Stimulated activated CD4-positive, alpha-beta T cell treated with anti-CD3 and anti-CD28 coated beads, Interleukin-4, amount 100 ng/mL, for 48 hours (primary cell): Measurements from ENCODE around the gene ADCY6.

Source experiments
- DNase-seq, 2 donors: peaks; one replicate each; pipeline ENCODE4 v3.0.0-alpha.2; 2020; ENCODE audit warnings: low read depth in 2 of 2

Gene ADCY6

DNA sequence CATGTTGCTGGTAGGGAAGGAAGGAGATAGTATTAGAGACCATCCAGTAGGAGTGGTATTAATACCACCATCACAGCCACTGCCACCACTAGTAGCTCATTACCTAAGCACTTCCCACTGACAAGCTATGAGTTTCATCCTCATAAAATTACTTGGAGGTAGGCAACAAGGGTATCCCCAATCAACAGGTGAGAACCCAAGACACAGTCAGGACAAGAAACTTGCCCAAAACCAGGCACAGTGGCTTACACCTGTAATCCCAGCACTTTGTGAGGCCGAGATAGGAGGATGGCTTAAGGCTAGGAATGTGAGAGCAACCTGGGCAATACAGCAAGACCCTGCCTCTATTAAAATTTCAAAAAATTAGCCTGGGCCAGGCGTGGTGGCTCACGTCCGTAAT is 5.5 kb downstream of the ADCY6 start:
- DNase-seq: no peak

DNA sequence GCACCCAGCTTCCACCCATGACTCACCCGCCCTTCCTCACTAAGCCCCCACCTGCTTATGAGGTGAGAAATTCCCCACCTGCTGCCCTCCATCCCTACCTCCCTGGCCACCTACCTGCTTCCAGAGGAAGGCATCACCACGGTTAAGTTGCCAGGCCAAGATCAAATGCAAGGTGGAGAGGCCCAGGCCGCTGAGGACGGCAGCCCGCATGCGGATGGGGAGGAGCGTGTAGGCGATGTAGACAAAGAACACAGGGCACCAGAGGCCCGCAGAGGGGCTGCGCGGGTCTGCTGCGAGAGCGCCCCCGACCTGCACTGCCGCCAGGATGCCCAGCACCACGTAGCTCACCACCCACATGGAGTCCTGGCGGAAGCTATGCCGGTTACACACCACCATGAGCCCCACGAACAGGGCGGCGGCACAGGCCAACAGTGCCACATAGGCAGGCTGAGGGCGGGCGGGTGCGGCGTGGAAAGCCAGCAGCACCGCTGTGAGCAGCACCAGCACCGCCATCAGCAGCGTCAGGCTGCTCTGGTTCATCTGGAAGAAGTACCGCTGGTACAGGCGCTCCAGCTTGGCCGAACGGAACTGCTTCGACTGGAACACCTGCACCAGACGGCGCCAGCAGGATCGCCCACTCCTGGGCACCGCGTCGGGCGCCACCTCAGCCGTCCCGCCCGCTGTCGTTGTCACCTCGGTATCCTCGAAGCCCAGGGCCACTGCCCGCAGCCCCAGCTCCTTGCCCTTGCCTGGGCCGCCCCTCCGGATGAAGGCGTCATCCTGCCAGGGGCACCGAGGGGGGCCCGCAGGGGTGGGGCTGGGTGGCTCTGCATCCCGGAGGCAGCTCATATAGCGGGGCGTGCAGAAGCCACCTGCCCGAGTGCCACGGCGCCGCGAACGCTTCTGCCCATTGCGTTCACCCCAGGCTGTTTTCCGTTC is 6.2 kb downstream of the ADCY6 start:
- no peak for DNase-seq

DNA sequence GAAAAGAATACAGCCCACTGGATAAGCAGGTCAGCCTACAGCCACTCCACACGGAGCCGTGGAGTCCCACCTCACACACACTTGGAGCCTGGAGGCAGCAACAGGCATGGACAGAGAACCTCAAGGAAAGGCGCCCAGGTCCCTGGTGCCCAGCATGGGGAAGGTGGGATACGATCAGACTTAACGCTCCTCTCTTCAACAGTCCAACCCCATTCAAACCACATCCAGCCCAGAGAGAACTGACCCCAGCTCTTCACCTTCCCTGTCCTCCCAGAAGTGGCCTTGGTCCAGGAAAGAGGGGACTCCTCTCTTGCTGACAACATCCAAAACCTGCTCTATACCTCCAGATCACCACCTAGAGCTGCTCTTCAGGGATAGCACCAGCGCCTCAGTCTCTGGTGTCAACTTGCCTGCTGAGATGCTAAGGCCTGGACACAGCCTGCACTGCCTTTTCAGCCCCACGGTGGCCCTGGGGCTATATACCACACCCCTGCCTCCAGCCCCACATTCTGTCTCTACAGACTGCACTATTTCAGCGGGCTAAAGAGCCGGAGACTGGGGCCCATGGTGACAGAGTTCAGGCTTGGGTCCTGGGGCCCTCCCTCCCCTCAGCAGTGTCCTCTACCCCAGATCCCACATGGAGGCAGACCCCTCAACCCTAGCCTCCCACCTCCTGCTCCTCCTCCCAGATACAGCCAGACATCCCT is 7.0 kb downstream of the ADCY6 start:
- no peak for DNase-seq

DNA sequence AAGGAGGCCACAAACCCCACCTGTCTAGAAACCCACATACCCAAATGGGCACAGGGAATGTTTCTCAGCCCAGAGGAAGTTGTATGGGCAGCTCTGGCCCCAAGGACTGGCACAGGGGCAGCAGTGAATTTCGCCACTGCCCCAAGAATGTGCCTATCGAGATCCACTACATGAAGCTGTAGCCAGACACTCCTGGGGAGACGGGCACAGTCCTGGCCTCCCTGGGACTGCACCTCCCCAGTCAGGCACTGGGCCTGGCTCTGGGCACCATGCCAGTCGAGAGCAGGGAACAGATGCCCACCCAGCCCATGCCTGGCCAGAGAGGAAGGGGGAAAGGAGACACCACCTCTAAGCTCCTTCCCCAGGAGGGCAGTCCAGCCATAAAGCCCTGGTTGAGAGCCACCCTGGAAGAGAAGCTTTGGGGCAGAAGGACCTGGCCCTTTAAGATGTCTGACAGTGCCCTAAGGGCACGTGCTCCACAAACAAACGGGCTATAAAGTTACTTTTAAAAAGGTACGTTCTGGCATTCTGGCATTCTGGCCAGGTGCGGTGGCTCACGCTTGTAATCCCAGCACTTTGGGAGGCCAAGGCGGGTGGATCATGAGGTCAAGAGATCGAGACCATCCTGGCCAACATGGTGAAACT is 8.4 kb downstream of the ADCY6 start:
- no peak for DNase-seq

DNA sequence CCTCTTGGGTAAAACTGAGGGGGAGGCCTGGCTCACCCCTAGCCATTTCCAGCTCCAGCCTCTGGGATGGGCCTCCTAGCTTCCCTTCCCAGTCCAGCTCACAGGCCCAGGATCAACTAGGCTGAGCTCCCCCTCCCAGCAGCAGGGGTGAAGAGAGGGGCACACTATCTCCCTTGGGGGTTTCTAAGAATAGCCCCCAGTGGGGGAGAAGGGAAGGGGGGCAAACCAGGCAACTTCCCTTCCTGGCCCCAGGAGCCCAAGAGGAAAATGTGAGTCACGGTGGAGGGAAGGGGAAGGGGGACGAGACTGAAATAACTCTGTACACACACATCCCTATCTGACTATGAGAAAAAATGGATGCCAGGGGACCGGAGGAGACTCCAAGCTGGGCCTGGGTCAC is 9.0 kb downstream of the ADCY6 start:
- DNase-seq: no peak

DNA sequence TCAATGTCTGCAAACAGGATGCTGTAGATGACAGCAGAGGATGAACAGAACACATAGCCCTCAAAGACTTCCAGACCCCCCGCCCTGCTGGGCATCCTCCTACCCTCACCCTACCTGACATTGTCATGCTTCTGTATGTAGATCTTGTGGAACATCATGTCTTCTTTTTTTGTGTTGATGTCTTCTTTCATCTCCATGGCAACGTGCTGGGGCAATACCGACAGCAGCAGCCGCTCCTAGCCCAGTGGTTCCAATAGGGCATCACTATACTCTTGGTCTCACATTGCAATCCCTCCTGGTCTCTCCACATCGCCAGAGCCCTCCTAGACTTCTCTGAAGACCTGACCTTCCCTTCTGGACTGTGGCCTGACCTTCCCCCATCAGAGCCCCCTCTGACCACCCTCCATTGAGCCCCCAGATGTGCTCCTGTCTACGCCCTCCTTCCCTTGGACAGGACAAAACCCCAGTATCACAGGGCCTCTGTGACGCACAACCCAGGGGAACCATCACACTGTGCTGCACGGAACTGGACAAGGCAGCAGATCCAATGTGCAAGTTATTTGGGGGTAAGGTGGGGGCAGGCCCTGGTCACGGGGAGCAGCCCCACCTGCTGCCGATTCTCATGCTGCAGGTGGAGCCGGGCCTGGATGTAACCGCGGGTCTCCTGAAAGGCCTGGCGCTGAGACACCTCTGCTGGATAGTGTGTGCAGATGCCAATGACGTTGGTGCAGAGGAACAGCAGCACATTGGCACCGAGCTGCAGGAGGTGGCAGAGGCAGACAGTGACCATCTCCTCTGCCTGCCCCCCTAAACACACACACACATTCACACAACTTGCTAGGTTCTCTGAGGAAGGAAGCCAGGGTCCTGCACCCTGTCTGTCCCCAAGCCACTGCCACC is 11.1 kb downstream of the ADCY6 start:
- DNase-seq: no peak

DNA sequence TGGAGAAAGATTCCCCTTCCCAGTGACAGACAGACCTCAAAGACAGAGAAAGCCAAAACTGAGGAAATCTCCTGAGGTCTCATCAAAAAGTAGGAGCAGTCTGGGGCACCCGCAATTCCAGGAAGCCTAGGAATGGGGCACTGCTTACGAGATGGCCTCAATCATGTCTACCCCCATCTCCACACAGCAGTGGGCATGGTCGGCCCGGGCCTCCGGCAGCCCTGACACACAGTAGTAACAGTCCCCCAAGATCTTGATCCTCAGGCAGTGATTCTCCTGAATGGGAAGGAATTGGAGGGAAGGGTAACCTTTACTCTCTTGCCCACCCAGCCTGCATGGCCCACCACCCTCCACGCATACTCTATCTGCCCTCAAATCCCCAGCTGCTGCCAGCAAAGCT is 11.9 kb downstream of the ADCY6 start:
- DNase-seq: no peak

DNA sequence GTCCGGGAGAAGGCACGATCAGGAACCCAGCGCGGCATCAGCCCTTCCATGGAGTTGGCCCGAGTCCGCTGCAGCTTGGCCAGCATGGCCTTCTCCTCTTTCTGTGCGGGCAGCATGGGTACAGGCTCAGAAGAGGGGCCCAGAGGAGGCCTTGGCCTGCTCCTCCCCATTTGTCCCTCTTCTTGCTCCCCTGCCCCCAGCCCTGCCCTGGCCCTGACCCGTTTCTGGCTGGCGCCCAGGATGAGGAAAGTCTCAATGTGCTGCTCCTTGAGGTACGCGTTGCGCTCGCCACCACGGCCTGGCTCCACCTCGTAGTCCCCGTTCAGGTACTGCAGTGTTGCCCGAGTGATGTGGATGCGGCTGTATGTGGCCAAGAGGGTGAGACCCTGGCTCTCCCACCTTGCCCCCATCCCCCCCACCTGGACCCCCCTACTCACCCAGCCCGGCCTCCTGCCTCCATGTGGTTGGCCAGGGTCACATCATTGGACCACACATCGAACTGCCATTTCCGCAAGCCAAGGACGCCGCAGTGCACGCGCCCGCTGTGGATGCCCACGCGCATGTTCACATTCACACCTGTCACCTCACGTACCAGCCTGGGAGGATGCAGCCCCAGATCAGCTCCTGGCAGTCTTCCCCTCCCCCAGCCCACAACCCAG is 12.8 kb downstream of the ADCY6 start:
- no peak for DNase-seq

DNA sequence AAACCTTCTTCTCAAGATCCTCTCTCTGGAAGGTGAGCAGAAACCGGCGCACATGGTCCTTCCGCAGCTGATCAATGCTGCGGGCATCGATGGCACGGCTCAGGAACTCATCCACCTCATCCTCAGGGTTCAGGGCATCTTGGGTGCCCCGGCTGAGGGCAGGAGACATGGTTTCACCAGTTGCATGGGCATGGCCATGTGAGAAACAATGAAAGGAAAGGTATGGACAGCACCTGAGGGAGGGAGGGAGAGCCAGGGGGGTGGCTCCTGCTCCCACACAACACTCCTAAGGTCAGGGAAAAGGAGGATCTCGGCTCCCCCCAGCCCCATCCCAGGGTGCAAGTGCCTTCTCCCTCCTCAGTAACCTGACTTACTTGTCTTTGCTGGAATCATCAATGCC is 13.6 kb downstream of the ADCY6 start:
- DNase-seq: no peak

DNA sequence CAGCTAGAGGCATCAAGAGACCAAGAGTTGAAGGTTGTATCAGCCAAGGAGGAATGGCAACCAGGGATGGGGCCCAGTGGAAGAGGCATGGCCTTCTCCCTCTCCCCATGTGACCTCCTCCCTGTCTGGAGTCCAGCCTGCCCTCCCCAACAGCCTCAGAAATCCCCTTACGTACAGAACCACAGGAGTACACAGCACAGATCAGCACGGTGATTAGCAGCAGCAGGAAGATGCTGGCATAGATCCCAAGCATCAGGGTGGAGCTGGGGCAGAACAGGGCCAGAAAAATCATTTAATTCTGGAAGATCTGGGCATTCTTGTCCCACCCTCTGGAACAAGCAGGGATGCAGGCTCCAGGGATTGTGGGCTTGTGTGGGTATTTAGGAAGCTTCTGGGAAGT is 14.4 kb downstream of the ADCY6 start:
- no peak for DNase-seq

DNA sequence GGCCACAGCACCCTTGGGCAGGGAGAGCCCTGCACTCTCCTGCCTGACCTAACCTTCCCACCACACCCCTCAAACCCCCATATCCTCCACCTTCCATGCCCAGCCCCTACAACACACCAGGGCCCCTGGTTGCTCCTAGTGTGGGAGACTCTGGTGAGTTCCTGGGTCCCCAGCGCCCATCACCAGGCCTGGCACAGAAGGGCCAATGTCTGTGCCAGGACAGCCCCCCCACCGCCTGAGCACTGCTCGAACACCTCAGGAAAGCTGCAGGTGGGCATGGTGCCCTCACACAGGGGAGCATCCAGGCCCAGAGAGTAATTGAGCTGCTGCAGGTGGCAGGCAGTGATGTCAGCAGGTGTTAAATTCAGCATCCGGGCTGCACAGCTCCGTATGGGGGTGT is 15.2 kb downstream of the ADCY6 start:
- DNase-seq: no peak

DNA sequence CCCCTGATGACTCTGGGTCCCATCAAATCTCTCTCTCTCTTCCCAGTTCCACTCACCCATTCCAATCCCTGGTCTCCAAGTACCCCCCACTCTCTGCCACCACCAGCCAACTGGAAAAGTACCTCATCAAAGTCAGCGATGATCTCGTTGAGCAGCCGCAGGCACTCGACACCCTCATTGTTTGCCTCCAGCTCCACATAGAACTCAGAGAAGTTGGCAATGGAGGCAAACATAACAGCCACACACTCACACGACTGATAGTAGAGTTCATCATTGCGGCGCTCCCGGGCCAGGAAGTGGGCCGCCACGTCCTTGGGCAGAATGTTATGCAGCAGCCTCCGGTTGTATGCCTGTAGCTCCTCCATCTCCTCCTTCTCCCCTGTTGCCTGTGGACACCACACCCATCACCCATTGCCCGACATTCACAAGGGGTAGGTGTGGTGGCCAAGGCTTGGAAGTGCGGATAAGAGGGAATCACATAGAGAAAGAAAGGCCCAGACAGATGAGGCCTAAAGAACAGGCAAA is 17.2 kb downstream of the ADCY6 start:
- DNase-seq: no peak

DNA sequence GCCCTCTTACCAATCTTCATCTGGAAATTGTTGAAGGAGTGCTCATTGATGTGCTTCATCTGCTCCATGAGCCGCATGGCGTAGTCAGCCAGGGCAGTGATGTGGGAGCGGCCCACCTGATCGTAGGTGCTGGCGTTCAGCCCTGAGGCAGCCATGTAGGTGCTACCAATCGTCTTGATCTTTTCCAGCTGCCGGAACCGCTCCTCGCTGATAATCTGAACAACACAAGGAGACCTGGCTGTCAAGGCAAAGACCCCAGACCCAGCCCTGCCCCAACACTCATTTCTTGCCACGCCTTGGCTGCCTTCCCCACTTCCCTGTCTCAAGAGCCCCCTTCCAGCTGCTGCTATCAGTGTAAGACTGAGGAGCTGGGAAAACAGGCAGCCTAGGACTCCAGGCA is 18.1 kb downstream of the ADCY6 start:
- DNase-seq: no peak

DNA sequence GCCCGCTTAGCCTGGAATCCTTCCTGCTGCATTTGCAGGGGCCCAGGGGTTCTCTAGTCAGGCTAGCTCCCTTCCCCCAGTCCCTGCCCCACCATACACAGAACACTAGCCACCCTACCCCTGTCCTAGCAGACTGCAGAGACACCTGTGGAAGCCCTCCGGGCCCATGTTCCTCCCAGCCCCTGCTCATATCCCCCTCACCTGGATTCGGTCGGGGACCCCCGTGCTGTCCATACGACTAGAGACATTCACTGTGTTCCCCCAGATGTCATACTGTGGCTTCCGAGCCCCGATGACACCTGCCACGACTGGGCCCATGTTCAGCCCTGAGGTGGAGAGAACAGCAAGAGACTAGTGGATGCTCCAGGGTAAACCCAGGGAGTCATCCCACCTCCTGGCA is 20.2 kb downstream of the ADCY6 start:
- no peak for DNase-seq

DNA sequence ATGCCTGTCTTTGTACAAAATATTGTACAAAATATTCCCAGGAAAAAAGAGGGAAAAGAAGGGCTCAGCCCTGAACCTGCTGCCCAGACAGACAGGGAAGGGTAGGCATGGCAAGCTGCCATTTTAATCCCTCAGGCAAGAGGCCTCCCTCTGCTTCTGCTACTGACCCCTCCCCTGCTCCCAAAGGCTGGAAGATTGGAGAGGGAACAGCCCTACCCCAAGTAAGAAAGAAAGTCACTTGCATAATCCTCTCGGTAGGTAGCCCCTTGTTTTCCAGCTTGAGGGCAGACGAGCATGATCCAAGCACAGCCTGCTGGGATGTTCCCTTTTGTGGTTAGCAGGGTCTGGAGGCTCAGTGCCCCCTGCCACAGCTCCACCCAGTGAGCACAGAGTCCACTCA is 20.7 kb downstream of the ADCY6 start:
- no peak for DNase-seq

DNA sequence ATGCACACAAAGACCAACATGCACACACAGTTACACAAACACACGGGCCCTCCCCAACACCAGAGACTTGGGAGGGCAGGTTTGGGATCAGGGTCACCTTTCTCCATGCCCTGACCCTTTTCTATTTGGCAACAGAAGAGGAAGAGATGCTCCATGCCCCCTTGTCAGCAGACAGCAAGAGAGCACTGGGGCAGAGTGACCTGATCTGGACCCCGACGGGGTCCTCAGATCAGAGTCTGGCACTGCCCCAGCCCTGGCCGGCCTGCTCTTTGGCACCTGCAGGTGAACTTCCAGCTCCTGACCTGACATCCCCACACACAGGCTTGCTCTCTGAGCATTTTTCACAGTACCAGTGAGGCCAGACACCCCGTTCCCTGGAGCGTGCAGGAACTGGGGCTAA is 21.4 kb downstream of the ADCY6 start:
- no peak for DNase-seq

DNA sequence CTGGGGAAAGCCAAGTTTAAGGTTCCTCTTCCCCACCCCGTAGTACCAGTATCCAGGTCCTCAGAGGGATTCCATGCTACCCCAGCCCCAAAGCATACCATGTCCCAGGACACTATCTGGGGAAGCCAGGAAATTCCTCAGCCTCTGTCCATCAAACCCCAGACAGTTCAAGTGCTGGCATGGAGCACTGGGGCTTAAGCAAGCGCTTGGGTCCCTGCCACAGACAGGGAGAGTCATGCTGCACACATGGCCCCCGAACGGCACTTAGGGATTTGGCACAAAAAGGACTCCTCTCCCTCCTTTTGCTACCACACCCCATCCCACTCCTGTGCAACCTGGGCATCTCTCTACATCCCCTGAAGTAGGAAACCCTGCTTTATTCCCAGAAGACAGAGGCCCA is 21.8 kb downstream of the ADCY6 start:
- DNase-seq: no peak

DNA sequence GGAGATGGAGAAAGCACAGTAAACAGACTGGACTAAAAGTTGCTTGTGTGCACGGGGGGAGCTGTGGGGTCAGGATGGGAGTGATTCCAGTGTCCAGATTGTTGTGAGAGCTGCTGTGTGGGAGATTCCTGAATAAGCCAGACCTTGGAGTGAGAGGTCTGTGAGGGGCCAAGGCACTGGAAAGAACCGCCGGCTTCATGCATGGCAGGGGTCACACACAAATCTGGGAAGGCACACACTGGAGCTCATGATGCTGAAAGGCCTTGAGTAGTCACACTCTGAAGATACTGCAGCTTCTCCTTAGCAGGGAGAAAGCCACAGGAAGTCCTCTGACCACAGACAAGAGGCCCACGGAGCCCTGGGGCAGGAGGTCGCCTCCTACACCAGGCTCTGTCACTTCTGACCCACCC is 23.1 kb downstream of the ADCY6 start:
- no peak for DNase-seq

DNA sequence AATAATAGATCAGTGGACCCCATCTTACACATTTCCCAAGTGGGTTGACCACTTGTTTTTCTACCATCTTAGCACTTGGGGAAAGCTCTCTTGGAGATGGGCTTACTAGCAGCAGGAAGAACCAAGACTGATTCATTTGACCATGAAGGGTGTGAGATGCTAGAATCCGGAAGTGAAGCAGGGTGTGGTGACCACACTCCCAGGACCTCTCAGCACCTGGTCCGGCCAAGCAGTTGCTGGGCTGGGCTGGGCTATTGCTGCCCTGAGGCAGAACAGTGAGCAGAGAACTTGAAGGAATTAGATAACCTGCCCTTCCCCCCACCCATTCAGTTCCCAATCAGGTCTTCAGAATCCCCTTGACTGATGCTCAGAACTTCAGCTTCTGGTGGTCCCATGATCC is 24.4 kb downstream of the ADCY6 start:
- DNase-seq: no peak

DNA sequence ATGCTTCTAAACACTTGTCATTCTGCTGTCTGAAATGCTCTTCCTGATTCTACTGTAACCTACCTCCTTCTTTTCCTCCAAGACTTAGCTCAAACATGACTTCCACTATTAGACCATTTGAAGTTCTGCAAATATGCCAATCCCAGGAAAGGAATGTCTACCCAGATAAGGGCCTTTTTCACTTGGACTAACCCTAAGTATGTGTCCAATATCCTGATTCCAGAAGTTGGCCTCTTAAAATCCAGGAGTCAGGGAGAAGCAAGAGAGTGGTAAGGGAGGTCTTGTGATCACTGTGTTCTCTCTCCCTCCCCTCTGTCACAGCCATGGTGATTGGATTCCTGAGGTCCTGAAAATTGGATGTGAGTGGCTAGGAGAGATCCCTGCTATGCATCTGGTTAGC is 30.2 kb downstream of the ADCY6 start:
- DNase-seq: no peak

DNA sequence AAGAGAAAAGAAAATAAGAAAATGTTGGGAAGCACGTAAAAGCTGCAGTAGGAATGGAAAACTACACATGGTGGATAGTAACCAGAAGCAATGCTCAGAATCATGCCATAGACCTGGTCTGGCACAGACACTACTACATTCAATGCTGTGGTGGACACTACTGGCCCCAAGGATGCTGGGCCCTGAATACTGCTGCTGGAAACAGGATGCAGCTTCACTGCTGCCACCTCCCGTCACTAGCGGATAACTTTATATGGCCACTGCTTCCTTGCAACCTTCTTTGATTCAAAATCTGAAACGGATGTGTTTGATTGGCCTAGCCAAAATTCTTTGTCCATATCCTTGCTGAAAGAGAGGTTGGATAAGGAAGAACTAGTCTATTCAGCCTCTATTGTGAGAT is 30.7 kb downstream of the ADCY6 start:
- DNase-seq: no peak
